Measurements from ENCODE around the gene PIM2. TPM values are rescaled to one million over a fixed set of nuclear protein-coding genes. Genes with fewer than 3 reads are reported as not detected.

Gene PIM2
- total RNA-seq, 1 donor from 2014 or later = 11.5 TPM

- H3K4me1 ChIP-seq = peaks cover 12% of the 10 kb centered on the region
- H3K27me3 ChIP-seq = no peaks in the 10 kb centered on the region
- no peak overlapping the region for H3K4me3 ChIP-seq
- H3K27ac ChIP-seq = no peak overlapping the region
- DNase-seq (ENCODE audit: extremely low spot score in 2 of 2) = no peak
- no peak for TF ChIP-seq POLR2AphosphoS5 (IDR thresholded peaks at IDR 0.05; ENCODE audit: insufficient read depth in 1 of 2, low read depth in 1 of 2)
- TF ChIP-seq, protein P1, sequence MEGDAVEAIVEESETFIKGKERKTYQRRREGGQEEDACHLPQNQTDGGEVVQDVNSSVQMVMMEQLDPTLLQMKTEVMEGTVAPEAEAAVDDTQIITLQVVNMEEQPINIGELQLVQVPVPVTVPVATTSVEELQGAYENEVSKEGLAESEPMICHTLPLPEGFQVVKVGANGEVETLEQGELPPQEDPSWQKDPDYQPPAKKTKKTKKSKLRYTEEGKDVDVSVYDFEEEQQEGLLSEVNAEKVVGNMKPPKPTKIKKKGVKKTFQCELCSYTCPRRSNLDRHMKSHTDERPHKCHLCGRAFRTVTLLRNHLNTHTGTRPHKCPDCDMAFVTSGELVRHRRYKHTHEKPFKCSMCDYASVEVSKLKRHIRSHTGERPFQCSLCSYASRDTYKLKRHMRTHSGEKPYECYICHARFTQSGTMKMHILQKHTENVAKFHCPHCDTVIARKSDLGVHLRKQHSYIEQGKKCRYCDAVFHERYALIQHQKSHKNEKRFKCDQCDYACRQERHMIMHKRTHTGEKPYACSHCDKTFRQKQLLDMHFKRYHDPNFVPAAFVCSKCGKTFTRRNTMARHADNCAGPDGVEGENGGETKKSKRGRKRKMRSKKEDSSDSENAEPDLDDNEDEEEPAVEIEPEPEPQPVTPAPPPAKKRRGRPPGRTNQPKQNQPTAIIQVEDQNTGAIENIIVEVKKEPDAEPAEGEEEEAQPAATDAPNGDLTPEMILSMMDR (IDR thresholded peaks at IDR 0.05) = no peak
- TF ChIP-seq POLR2A (IDR thresholded peaks at IDR 0.05) = no peak
- no peaks in the 10 kb centered on the region for H3K9me3 ChIP-seq
- intact Hi-C loops (cut with DNase I) = no loop called here
- no peaks in the 10 kb centered on the region for H3K36me3 ChIP-seq
These were observed 25.1 kb downstream of the PIM2 start for GRCh38 chrX:48893556-48894348.

DNA sequence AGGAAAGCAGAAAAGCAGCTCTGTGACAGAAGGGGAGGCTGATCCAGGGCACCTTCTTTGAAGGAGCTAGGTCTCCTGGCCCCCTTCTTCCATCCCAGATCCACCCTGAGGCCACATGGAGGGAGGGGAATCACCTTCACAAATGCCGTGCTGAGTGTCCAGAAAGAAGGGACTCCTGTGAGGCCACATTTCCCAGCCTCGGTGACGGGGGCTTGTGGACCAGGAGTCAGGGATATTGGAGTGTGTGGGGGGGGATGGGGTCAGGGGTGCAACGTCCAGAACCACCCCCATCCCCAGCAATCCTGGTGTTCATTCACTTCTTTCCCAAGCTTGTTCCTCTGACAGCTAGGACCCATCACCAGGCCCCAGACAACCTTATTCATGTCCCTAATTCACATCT lies 25.9 kb downstream of the PIM2 start:
- H3K36me3 ChIP-seq = no peaks in the 10 kb centered on the region
- no peak overlapping the region for H3K27ac ChIP-seq
- no peak for TF ChIP-seq POLR2AphosphoS5 (IDR thresholded peaks at IDR 0.05; ENCODE audit: insufficient read depth in 1 of 2, low read depth in 1 of 2)
- TF ChIP-seq, protein P1 (IDR thresholded peaks at IDR 0.05) = no peak
- no peak for TF ChIP-seq POLR2A (IDR thresholded peaks at IDR 0.05)
- H3K27me3 ChIP-seq = no peaks in the 10 kb centered on the region
- no peak overlapping the region for H3K4me3 ChIP-seq
- peaks cover 11% of the 10 kb centered on the region for H3K4me1 ChIP-seq
- intact Hi-C loops (cut with DNase I) = no loop called here
- H3K9me3 ChIP-seq = no peaks in the 10 kb centered on the region
- no peak for DNase-seq (ENCODE audit: extremely low spot score in 2 of 2)

- Histone ChIP-seq H3K27ac (peak overlapping the region; percentile 82), H3K4me1 (peaks cover 9% of the 10 kb centered on the region), H3K27me3 (no peaks in the 10 kb centered on the region), H3K36me3 (no peaks in the 10 kb centered on the region), H3K4me3 (peak overlapping the region; percentile 61 to 69), H3K9me3 (no peaks in the 10 kb centered on the region)
- TF ChIP-seq POLR2A (IDR thresholded peaks at IDR 0.05) = peak in 1 of 2 donors; percentile 68
- TF ChIP-seq, protein P1 (IDR thresholded peaks at IDR 0.05) = peak in 2 of 3 experiments; percentile 16 to 32
- TF ChIP-seq POLR2AphosphoS5 (IDR thresholded peaks at IDR 0.05; ENCODE audit: insufficient read depth in 1 of 2, low read depth in 1 of 2) = peak in 1 of 2 donors; percentile 63
- intact Hi-C loops (cut with DNase I) = no loop called here
- no peak for DNase-seq (ENCODE audit: extremely low spot score in 2 of 2)
These were observed 27.2 kb downstream of the PIM2 start for GRCh38 chrX:48891402-48892288.

- Histone ChIP-seq H3K27me3 (no peaks in the 10 kb centered on the region), H3K9me3 (no peaks in the 10 kb centered on the region), H3K27ac (peak overlapping the region; percentile 82), H3K4me3 (peak overlapping the region; percentile 61 to 69), H3K36me3 (no peaks in the 10 kb centered on the region), H3K4me1 (peaks cover 5% of the 10 kb centered on the region)
- DNase-seq (ENCODE audit: extremely low spot score in 2 of 2) = no peak
- intact Hi-C loops (cut with DNase I) = no loop called here
- TF ChIP-seq POLR2A (IDR thresholded peaks at IDR 0.05) (no peak), POLR2AphosphoS5 (IDR thresholded peaks at IDR 0.05; ENCODE audit: insufficient read depth in 1 of 2, low read depth in 1 of 2) (no peak)
- TF ChIP-seq, protein P1 (IDR thresholded peaks at IDR 0.05) = no peak
These were observed 27.9 kb downstream of the PIM2 start for GRCh38 chrX:48890934-48891401.
